ENCODE results near the gene EYS.

DNA sequence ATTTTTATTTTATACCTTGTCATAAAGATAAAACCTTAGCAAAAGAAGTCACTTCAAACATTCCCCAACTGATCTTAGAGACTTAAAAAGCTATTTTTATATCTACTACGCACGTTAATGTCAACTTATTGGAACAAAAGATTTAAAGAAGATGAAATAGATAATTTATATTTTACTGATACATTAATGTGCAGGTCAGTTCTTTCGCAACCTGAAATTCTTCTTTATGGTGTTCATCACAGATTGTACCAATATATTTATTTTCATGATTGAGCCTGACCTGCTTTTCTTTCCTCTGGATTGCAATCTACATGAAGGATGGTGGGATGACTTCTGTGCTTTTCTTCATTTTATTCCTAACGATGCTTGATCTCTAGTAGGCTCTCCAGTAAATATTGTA, 1475.1 kb downstream of the EYS start:
- TF ChIP-seq CTCF (conservative IDR thresholded peaks at IDR 0.05) = no peak
- TF ChIP-seq ZFX (IDR thresholded peaks at IDR 0.05) = no peak

All from C4-2B (cell line).